HepG2 (cell line): ENCODE results near the gene CYP2W1. TPM values are rescaled to one million over a fixed set of nuclear protein-coding genes. Genes with fewer than 3 reads are reported as not detected.

Experiments used
- ATAC-seq: fragments of 200-7000 bp; cut with Tn5 transposase; 3 replicates; pipeline ENCODE4 v1.9.1; 2020; ENCODE audit warnings: mild to moderate bottlenecking, moderate library complexity
- BruUV-seq: library from RNA; stranded (reverse); fragments of 400-500 nt; replicated peaks from 2 replicates; lab custom pipeline; 2021; lab: Mats Ljungman, UMichigan
- CTCF ChIA-PET: fragments of 300-600 bp; formaldehyde crosslinking; extraction: SDS; loops from one replicate; lab custom pipeline; 2021; ENCODE audit warnings: low total read pairs, inconsistent platforms, low intra/inter-chr PET ratio; lab: Yijun Ruan, JAX
- POLR2A ChIA-PET: fragments of 350-600 bp; sonication (Branson Sonifier 250); formaldehyde crosslinking; loops from one replicate; lab custom pipeline; 2020; ENCODE audit warnings: antibody characterized with exemption, inconsistent platforms; lab: Yijun Ruan, JAX
- DNase-seq: peaks from one replicate; pipeline ENCODE4 v3.0.0-alpha.2; 2015; ENCODE audit warnings: low spot score
- FAIRE-seq: peaks from 3 replicates; lab custom pipeline; 2011; peaks lifted over from hg19 to GRCh38; lab: Jason Lieb, UNC
- H2AFZ ChIP-seq: one replicate; pipeline ENCODE4 v1.6.1; 2011; ENCODE audit warnings: low read length, inconsistent platforms
- H3K27ac ChIP-seq: fragments of 300-600 bp; 3 replicates; pipeline ENCODE4 v1.8.0; 2011; ENCODE audit warnings: mixed run types, mild to moderate bottlenecking, mixed read lengths, low read length, inconsistent platforms; ENCODE audit not compliant: insufficient read depth; ENCODE audit errors: extremely low read length
- H3K27me3 ChIP-seq, 2 experiments: fragments of 200-600 bp in 1 of 2; 2 replicates in 1 of 2; 3 replicates in 1 of 2; pipeline versions ENCODE4 v1.6.0 to v1.8.0; 2011; ENCODE audit warnings: low read length in 2 of 2, mild to moderate bottlenecking in 2 of 2, moderate library complexity in 2 of 2, inconsistent platforms in 1 of 2; ENCODE audit not compliant: insufficient read depth in 2 of 2, control insufficient read depth in 1 of 2
- H3K36me3 ChIP-seq, 2 experiments: fragments of 200-600 bp in 1 of 2; replicated peaks in 1 of 2; 2 replicates in 1 of 2; 3 replicates in 1 of 2; pipeline versions ENCODE4 v1.5.1 to v1.8.0; 2011; ENCODE audit warnings: low read length in 2 of 2, inconsistent platforms in 1 of 2; ENCODE audit not compliant: insufficient read depth in 2 of 2, control insufficient read depth in 1 of 2
- H3K4me1 ChIP-seq: 2 replicates; pipeline ENCODE4 v1.5.1; 2012; ENCODE audit warnings: low read length, inconsistent platforms; ENCODE audit not compliant: insufficient read depth
- H3K4me2 ChIP-seq: 2 replicates; pipeline ENCODE4 v1.6.0; 2011; ENCODE audit warnings: low read depth, low read length, inconsistent platforms
- H3K4me3 ChIP-seq, 3 experiments: fragments of 200-600 bp in 1 of 3; sonication (generic), shearing (Covaris generic) in 1 of 3; replicated peaks in 1 of 3; 2 replicates each; pipeline ENCODE4 v1.5.1; 2011 to 2016; ENCODE audit warnings: low read length in 3 of 3, inconsistent platforms in 2 of 3, low read depth in 2 of 3, mild to moderate bottlenecking in 2 of 3, control low read depth in 1 of 3, mixed read lengths in 1 of 3; ENCODE audit not compliant: insufficient read depth in 1 of 3
- H3K79me2 ChIP-seq: one replicate; pipeline ENCODE4 v1.6.1; 2011; ENCODE audit warnings: low read length, inconsistent platforms; ENCODE audit not compliant: insufficient read depth
- H3K9ac ChIP-seq: 2 replicates; pipeline ENCODE4 v1.6.0; 2011; ENCODE audit warnings: mild to moderate bottlenecking, low read depth, low read length, inconsistent platforms; ENCODE audit not compliant: insufficient read depth
- H3K9me3 ChIP-seq: 2 replicates; pipeline ENCODE4 v1.5.1; 2012; ENCODE audit warnings: mild to moderate bottlenecking, low read length
- H4K20me1 ChIP-seq: 2 replicates; pipeline ENCODE4 v1.6.0; 2011; ENCODE audit warnings: inconsistent platforms, mild to moderate bottlenecking, low read length, moderate library complexity; ENCODE audit not compliant: insufficient read depth
- AFF4 ChIP-seq: sonication (generic); formaldehyde crosslinking; IDR thresholded peaks from 2 replicates; pipeline ENCODE4 v1.4.0; 2020; ENCODE audit warnings: missing genetic modification reagents
- AGO2 ChIP-seq: fragments of 200-400 bp; formaldehyde crosslinking; optimal IDR thresholded peaks from 2 replicates; pipeline ENCODE3; 2017; ENCODE audit warnings: mild to moderate bottlenecking, low read depth, low read length, moderate library complexity
- ELF1 ChIP-seq: sonication (generic); formaldehyde crosslinking; IDR thresholded peaks from 2 replicates; pipeline ENCODE4 v1.4.0; 2020; ENCODE audit warnings: missing genetic modification reagents
- GMEB2 ChIP-seq: IDR thresholded peaks from 2 replicates; pipeline ENCODE4 v1.6.1; 2016; ENCODE audit warnings: missing biosample characterization, missing genetic modification reagents, low read depth
- HNF1B ChIP-seq: sonication (generic); formaldehyde crosslinking; IDR thresholded peaks from 2 replicates; pipeline ENCODE4 v1.5.1; 2020; ENCODE audit warnings: mild to moderate bottlenecking, moderate library complexity, missing genetic modification reagents
- ISL2 ChIP-seq: sonication (generic); formaldehyde crosslinking; IDR thresholded peaks from 2 replicates; pipeline ENCODE4 v1.5.0; 2020; ENCODE audit warnings: missing genetic modification reagents
- NCOA2 ChIP-seq: sonication (generic); formaldehyde crosslinking; IDR thresholded peaks from 2 replicates; pipeline ENCODE4 v1.8.0; 2022; ENCODE audit warnings: inconsistent platforms
- SRSF4 ChIP-seq: fragments of 200-400 bp; formaldehyde crosslinking; IDR thresholded peaks from one replicate; pipeline ENCODE4 v1.6.1; 2018; ENCODE audit warnings: mild to moderate bottlenecking, low read depth, low read length, moderate library complexity; ENCODE audit not compliant: poor library complexity, severe bottlenecking
- ZFX ChIP-seq: sonication (generic); formaldehyde crosslinking; IDR thresholded peaks from 2 replicates; pipeline ENCODE4 v1.4.0; 2020; ENCODE audit warnings: mild to moderate bottlenecking, low read depth, missing genetic modification reagents, moderate library complexity
- WGBS: methylation state at CpG from one replicate; pipeline ENCODE4 v1.1.6; 2017; ENCODE audit warnings: low lambda C conversion rate; 5-methylcytosine and 5-hydroxymethylcytosine counted together
- in situ Hi-C: cut with HindIII; loops from 2 replicates; pipeline ENCODE4 v1.10.0; 2017; ENCODE audit warnings: low pct_unique_long_range_greater_than_20kb; ENCODE audit not compliant: extremely low pct_ligation_motif_present
- intact Hi-C: fragments of 100-400 bp; cut with micrococcal nuclease; formaldehyde crosslinking; loops from one replicate; pipeline ENCODE4 v1.10.0; 2022; ENCODE audit not compliant: unreplicated experiment
- polyA plus RNA-seq, 8 experiments: library from polyadenylated mRNA; depleted of rRNA in 3 of 8; stranded (reverse) in 7 of 8; unstranded in 1 of 8; fragments of >200 nt; fragmentation: Illumina TruSeq in 4 of 8; extraction: Trizol in 4 of 8; gene quantifications; 2 replicates each; pipeline versions ENCODE4 v1.2.1 to v1.2.3, GENCODE V29; 2011 to 2016; ENCODE audit warnings: low read depth in 4 of 8, missing spikeins in 1 of 8, mixed read lengths in 1 of 8; ENCODE audit not compliant: insufficient read depth in 1 of 8
- total RNA-seq, 5 experiments: library from RNA; depleted of rRNA; stranded (reverse); fragments of >200 nt; fragmentation: Illumina TruSeq; extraction: Trizol; gene quantifications; 2 replicates each; pipeline ENCODE4 v1.2.3, GENCODE V29; 2016; ENCODE audit warnings: low read depth in 1 of 5

CYP2W1 gene
- total and polyA plus RNA-seq, 2 of the 13 experiments (the other 11 are each of a cell fraction or from before 2014, with no cell fraction given) = 19.5 to 31.7 TPM

GRCh38 chr7:1021931-1022330 is 39.0 kb downstream of the CYP2W1 start:
- H3K9ac ChIP-seq = no peak overlapping the region
- 96% methylated on average over 14 of the region's 25 CpGs for WGBS
- ChIA-PET POLR2A (no interaction called here), CTCF (no interaction called here)
- intact Hi-C loops = no loop called here
- in situ Hi-C loops = no loop called here
- BruUV-seq = no TSS peak
- H3K4me1 ChIP-seq = peaks cover 19% of the 10 kb centered on the region
- no peaks in the 10 kb centered on the region for H3K27me3 ChIP-seq
- peaks cover 12% of the 10 kb centered on the region for H3K79me2 ChIP-seq
- H3K36me3 ChIP-seq = peaks cover 3 to 17% of the 10 kb centered on the region in 2 experiments; a peak in 4 of 5 replicates
- ATAC-seq = no peak
- H4K20me1 ChIP-seq = no peaks in the 10 kb centered on the region
- TF ChIP-seq SRSF4 = no peak
- peak; percentile 42 for TF ChIP-seq AGO2
- H2AFZ ChIP-seq = no peak overlapping the region
- DNase-seq = no peak
- H3K9me3 ChIP-seq = no peaks in the 10 kb centered on the region
- no peak overlapping the region for H3K27ac ChIP-seq
- no peak overlapping the region for H3K4me2 ChIP-seq
- no peak overlapping the region for H3K4me3 ChIP-seq
- no peak for FAIRE-seq

- DNase-seq (no peak), FAIRE-seq (no peak), ATAC-seq (no peak)
- Histone ChIP-seq H3K27ac (no peak overlapping the region), H3K27me3 (no peaks in the 10 kb centered on the region), H3K9me3 (no peaks in the 10 kb centered on the region), H3K4me2 (no peak overlapping the region), H2AFZ (no peak overlapping the region), H4K20me1 (no peaks in the 10 kb centered on the region), H3K79me2 (peaks cover 15% of the 10 kb centered on the region), H3K4me1 (peaks cover 23% of the 10 kb centered on the region), H3K36me3 (peaks cover 3 to 17% of the 10 kb centered on the region in 2 experiments; a peak in 4 of 5 replicates), H3K4me3 (no peak overlapping the region), H3K9ac (no peak overlapping the region)
- ChIA-PET CTCF (no interaction called here), POLR2A (no interaction called here)
- in situ Hi-C loops = no loop called here
- intact Hi-C loops = no loop called here
- WGBS = 98% methylated on average over 17 of the region's 17 CpGs
- no TSS peak for BruUV-seq
- no peak for TF ChIP-seq ISL2 (CRISPR knock-in tag)
- TF ChIP-seq HNF1B (CRISPR knock-in tag) = no peak
- TF ChIP-seq GMEB2 (CRISPR knock-in tag) = no peak
- no peak for TF ChIP-seq NCOA2 (CRISPR knock-in tag)
- TF ChIP-seq ELF1 (CRISPR knock-in tag) = no peak
- TF ChIP-seq ZFX (CRISPR knock-in tag) = no peak
- TF ChIP-seq AFF4 (CRISPR knock-in tag) = no peak
These were observed 39.4 kb downstream of the CYP2W1 start for GRCh38 chr7:1022356-1022755.
